ENCODE measurements around the gene CDR2L.
A peak's percentile ranks its signal among the peaks of the same experiment; 100 is the strongest.
"Not testable (repeated sequence)": the region's sequence is repeated elsewhere in the genome, so short reads cannot be mapped to it uniquely, and the experiment has no call there.

Gene CDR2L

DNA sequence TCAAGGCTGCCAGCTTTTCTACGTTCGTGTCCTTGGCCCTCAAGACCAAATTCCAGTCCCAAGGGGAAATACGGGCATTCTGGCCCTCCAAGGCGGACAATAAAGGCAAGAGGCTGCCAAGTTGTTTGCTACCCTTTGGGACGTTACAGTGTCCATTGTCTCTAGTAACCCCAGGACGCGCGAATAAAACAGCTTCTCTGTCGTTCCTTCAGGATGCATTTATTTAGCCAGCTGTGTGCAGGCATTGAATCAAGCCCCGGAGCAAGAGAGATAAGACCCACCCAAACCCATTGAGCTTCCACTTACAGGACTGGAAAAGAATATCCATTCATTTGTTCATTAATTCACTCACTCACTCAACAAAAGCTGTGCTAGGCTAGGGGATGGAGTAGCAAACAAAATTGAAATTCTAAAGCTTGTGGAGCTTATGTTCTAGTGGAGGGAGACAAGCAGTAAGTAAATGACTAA lies 25.7 kb downstream of the CDR2L start:
- H3K27ac ChIP-seq: peak overlapping the region; percentile 54; the same call in 1 of the 2 replicates
- peaks cover 7% of the 10 kb centered on the region; the same call in 1 of the 2 replicates for H3K36me3 ChIP-seq (ENCODE audit: insufficient read depth, low read length)
- peak overlapping the region; percentile 93 for H3K4me3 ChIP-seq
- DNase-seq (ENCODE audit: low read depth, low spot score): no peak
- H3K9ac ChIP-seq (ENCODE audit: insufficient read length): peak overlapping the region; percentile 83
- TF ChIP-seq POLR2AphosphoS5 (IDR thresholded peaks at IDR 0.05; ENCODE audit: borderline replicate concordance, low read depth, low read length) (no peak), FOXP2 (optimal IDR thresholded peaks at IDR 0.05; ENCODE audit: control extremely low read depth, extremely low read length, insufficient read depth) (no peak), EZH2 (IDR thresholded peaks at IDR 0.05) (no peak)
- H3K9me3 ChIP-seq (ENCODE audit: low read depth, low read length): no peaks in the 10 kb centered on the region

DNA sequence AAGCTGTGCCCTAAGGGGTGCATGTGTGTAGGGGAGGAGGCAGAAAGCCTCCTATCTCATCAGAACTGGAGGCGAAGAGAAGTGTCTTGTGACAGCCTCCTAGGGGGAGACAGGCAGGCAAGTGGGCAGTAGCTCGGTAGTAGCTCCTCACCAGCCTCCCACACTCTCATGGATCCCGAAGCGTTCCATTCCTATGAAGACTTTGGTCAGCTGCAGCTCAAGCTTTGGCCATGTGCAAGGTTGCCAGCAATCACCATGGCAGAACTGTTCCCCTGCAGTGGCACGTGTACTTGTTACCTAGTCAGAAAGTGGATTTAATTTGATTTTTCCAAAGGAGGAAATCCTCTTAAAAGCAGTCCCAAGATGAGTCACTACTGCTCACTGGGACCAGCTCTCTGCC lies 31.7 kb downstream of the CDR2L start:
- H3K9ac ChIP-seq (ENCODE audit: insufficient read length): no peak overlapping the region
- H3K9me3 ChIP-seq (ENCODE audit: low read depth, low read length): no peaks in the 10 kb centered on the region
- no peak for DNase-seq (ENCODE audit: low read depth, low spot score)
- no peak overlapping the region for H3K4me3 ChIP-seq
- peaks cover 47% of the 10 kb centered on the region for H3K36me3 ChIP-seq (ENCODE audit: insufficient read depth, low read length)
- H3K27ac ChIP-seq: no peak overlapping the region
- TF ChIP-seq EZH2 (IDR thresholded peaks at IDR 0.05) (no peak), FOXP2 (optimal IDR thresholded peaks at IDR 0.05; ENCODE audit: control extremely low read depth, extremely low read length, insufficient read depth) (no peak), POLR2AphosphoS5 (IDR thresholded peaks at IDR 0.05; ENCODE audit: borderline replicate concordance, low read depth, low read length) (no peak)

DNA sequence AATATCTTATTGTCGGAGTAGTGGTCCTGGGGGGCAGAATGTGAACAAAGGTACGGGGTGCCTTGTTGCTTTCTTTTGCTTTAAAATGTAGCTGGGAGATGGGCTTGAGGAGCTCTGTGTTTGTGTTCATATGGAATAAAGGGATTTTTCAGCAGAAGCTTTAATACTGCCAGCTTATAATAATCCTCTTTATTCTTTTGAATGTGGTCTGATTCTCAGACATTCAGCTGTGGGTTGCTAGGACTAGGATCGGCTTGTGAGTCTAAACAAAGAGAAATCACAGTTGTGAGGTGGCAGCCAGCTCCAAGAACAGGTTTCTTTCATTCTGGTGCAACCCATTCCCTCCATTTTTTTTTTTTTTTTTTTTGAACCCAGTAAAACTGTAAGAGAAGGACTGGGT lies 32.3 kb downstream of the CDR2L start:
- peaks cover 48% of the 10 kb centered on the region for H3K36me3 ChIP-seq (ENCODE audit: insufficient read depth, low read length)
- no peak for TF ChIP-seq EZH2 (IDR thresholded peaks at IDR 0.05)
- no peak for TF ChIP-seq FOXP2 (optimal IDR thresholded peaks at IDR 0.05; ENCODE audit: control extremely low read depth, extremely low read length, insufficient read depth)
- TF ChIP-seq POLR2AphosphoS5 (IDR thresholded peaks at IDR 0.05; ENCODE audit: borderline replicate concordance, low read depth, low read length): no peak
- DNase-seq (ENCODE audit: low read depth, low spot score): no peak
- no peak overlapping the region for H3K9ac ChIP-seq (ENCODE audit: insufficient read length)
- H3K4me3 ChIP-seq: no peak overlapping the region
- H3K27ac ChIP-seq: no peak overlapping the region
- no peaks in the 10 kb centered on the region for H3K9me3 ChIP-seq (ENCODE audit: low read depth, low read length)

DNA sequence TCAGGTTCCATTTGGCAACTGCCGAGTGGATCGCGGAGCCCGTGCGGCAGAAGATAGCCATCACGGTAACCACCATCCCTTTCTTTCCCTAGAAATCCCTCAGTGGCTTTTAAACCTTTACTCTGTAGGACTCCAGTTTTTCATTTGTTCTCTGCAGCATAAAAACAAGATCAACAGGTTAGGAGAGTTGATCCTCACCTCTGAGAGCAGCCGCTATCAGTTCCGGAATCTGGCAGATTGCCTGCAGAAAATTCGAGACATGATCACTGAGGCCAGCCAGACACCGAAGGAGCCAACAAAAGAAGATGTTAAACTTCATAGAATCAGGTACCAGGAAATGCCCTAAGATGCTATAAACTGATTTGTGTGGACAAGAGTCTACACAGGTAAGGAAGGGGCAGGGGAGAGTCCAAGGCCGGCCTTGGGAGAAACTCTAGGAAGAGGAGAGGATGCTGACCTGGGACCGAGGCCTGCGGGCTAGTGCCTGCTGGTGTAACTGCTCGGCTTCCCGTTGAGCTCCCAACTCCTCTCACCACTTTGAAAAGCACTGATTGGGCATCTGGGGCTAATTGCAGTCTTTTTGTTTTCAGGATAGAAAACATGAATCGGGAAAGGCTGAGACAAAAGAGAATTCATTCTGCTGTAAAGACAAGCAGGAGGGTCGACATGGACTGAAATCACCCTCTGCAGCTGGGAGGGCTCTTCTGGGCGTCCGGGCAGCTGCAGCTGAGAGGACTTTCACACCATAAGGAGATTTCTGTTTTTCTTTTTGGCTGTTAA lies 33.1 kb downstream of the CDR2L start:
- Histone ChIP-seq H3K27ac (no peak overlapping the region), H3K36me3 (ENCODE audit: insufficient read depth, low read length) (peaks cover 52% of the 10 kb centered on the region), H3K9me3 (ENCODE audit: low read depth, low read length) (no peaks in the 10 kb centered on the region), H3K9ac (ENCODE audit: insufficient read length) (no peak overlapping the region), H3K4me3 (no peak overlapping the region)
- no peak for DNase-seq (ENCODE audit: low read depth, low spot score)
- TF ChIP-seq FOXP2 (optimal IDR thresholded peaks at IDR 0.05; ENCODE audit: control extremely low read depth, extremely low read length, insufficient read depth): no peak
- TF ChIP-seq POLR2AphosphoS5 (IDR thresholded peaks at IDR 0.05; ENCODE audit: borderline replicate concordance, low read depth, low read length): no peak
- TF ChIP-seq EZH2 (IDR thresholded peaks at IDR 0.05): no peak

DNA sequence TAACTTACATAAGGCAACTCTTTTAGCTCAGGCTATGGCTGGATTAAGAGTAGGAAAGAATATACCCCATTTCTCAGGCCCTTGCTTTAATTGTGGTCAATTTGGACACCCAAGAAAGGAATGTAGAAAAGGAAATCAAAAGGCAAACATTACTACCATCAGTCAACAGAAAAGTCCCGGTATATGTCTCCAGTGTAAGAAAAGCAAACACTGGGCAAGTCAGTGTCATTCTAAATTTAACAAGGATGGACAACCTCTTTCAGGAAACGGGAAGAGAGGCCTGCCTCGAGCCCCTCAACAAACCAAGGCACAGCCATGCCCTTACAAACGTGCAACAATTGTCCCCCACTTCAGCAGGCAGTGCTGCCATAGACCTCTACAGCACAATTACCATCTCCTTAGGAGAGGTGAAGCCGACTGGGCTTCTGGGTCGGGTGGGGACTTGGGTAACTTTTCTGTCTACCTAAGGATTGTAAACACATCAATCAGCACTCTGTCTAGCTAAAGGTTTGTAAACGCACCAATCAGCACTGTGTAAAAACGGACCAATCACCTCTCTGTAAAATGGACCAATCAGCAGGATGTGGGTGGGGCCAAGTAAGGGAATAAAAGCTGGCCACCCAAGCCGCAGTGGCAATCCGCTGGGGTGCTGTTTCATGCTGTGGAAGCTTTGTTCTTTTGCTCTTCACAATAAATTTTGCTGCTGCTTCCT lies 37.4 kb downstream of the CDR2L start:
- H3K9me3 ChIP-seq (ENCODE audit: low read depth, low read length): no peaks in the 10 kb centered on the region
- H3K27ac ChIP-seq: peak overlapping the region; percentile 61
- no peak for TF ChIP-seq EZH2 (IDR thresholded peaks at IDR 0.05)
- TF ChIP-seq FOXP2 (optimal IDR thresholded peaks at IDR 0.05; ENCODE audit: control extremely low read depth, extremely low read length, insufficient read depth): no peak
- TF ChIP-seq POLR2AphosphoS5 (IDR thresholded peaks at IDR 0.05; ENCODE audit: borderline replicate concordance, low read depth, low read length): no peak
- H3K4me3 ChIP-seq: no peak overlapping the region
- DNase-seq (ENCODE audit: low read depth, low spot score): no peak
- no peak overlapping the region for H3K9ac ChIP-seq (ENCODE audit: insufficient read length)
- H3K36me3 ChIP-seq (ENCODE audit: insufficient read depth, low read length): peaks cover 35% of the 10 kb centered on the region

DNA sequence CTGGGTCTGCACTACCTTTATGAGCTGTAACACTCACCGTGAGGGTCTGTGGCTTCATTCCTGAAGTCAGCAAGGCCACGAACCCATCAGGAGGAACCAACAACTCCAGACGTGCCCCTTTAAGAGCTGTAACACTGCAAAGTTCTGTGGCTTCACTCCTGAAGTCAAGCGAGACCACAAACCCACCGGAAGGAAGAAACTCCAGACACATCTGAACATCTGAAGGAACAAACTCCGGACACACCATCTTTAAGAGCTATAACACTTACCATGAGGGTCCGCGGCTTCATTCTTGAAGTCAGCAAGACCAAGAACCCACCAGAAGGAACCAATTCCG lies 37.9 kb downstream of the CDR2L start:
- H3K4me3 ChIP-seq; H3K9ac ChIP-seq (ENCODE audit: insufficient read length); DNase-seq (ENCODE audit: low read depth, low spot score); H3K27ac ChIP-seq; H3K9me3 ChIP-seq (ENCODE audit: low read depth, low read length): not testable (repeated sequence)
- peaks cover 29% of the 10 kb centered on the region for H3K36me3 ChIP-seq (ENCODE audit: insufficient read depth, low read length)

DNA sequence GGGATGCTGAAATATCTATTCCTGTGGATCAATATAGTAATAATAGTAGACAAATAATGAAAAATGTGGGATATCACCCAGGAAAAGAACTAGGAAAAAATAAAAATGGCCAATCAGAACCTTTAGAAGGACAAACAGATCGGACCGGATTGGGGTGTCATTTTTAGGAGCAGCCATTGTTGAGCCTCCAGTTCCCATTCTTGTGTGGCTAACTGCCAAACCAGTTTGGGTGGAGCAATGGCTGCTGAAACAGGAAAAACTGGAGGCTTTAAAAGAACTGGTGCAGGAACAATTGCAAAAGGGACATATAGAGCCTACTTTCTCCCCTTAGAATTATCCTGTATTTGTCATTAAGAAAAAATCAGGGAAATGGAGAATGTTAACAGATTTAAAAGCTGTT lies 39.2 kb downstream of the CDR2L start:
- not testable (repeated sequence) for DNase-seq (ENCODE audit: low read depth, low spot score)
- peaks cover 16% of the 10 kb centered on the region; the same call in 1 of the 2 replicates for H3K36me3 ChIP-seq (ENCODE audit: insufficient read depth, low read length)

DNA sequence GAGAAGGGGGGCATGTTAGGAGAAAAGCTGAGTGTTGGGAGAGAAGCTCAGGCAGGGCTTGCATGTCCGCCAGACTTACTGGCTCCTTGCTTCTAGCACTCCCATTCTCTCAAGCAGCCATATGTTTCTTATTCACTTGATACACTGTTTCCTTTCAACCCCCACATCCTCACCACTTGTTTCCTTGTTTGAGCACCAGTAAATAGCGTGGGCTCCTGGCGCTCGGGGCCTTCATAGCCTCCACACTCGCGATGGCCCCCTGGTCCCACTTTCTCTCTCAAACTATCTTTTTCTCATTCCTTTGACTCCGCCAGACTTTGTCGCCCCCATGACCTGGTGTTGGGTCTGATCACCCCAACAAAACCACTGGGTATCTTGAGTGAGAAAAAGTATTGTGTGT lies 42.7 kb downstream of the CDR2L start:
- Histone ChIP-seq H3K27ac (peak overlapping the region; percentile 97), H3K36me3 (ENCODE audit: insufficient read depth, low read length) (no peaks in the 10 kb centered on the region; the same call in 1 of the 2 replicates)
- TF ChIP-seq POLR2AphosphoS5 (IDR thresholded peaks at IDR 0.05; ENCODE audit: borderline replicate concordance, low read depth, low read length) (no peak), EZH2 (IDR thresholded peaks at IDR 0.05) (no peak), FOXP2 (optimal IDR thresholded peaks at IDR 0.05; ENCODE audit: control extremely low read depth, extremely low read length, insufficient read depth) (no peak)

More for the DNA sequence above, 39.2 kb downstream of the CDR2L start:
- not testable (repeated sequence) for H3K9me3 ChIP-seq (ENCODE audit: low read depth, low read length); H3K9ac ChIP-seq (ENCODE audit: insufficient read length); H3K4me3 ChIP-seq
- peak overlapping the region; percentile 89; the same call in 1 of the 2 replicates for H3K27ac ChIP-seq

More for the DNA sequence above, 42.7 kb downstream of the CDR2L start:
- peak overlapping the region; percentile 51 for H3K9ac ChIP-seq (ENCODE audit: insufficient read length)
- DNase-seq (ENCODE audit: low read depth, low spot score): no peak
- no peaks in the 10 kb centered on the region for H3K9me3 ChIP-seq (ENCODE audit: low read depth, low read length)
- H3K4me3 ChIP-seq: peak overlapping the region; percentile 40; the same call in 1 of the 2 replicates
